SIG-M5 treated with dmso at 0.1 percent for 504 hours (cell line): ENCODE measurements around the gene ANKMY2.

Experiments used
- DNase-seq: peaks from one replicate; lab custom pipeline; 2025; ENCODE audit not compliant: unreplicated experiment; lab: John Stamatoyannopoulos, UW

The ANKMY2 gene

DNA sequence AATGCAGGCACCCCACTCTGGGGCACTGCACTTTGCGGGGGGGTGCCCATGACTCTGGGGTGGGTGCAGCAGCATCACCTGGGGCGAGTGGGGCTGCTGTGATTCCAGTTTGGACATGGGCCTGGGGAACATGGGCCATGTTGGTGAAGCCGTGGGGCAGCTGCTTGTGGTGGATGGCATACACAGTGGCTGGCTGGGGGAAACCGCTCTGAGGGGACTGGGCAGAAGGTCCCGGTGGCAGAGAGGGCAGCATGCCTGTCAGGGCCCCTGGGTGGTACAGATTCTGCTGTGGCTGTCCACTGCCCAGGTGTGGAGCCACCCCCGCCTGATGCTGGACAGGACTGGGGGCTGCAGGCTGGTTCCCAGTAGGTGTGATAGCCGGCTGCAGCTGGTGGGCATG is 61.7 kb downstream of the ANKMY2 start:
- DNase-seq, result no peak

DNA sequence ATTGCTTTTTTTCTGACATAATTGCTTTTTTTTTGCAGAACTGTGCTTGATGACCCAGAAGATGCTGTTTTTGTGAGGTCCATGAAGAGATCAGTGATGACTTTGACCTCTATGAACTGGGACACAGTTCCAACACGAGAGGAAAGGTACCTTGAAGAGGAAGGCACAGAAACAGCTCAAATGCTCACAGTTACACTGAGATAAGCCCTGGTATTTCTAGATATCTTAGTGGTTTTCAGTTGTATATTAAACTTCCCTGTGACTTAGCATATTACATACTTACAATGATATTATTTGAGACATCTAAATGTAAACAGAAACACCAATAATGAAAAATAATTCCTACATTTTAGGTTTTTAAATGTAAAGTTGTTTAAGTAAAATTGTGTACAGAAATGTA is 64.3 kb downstream of the ANKMY2 start:
- DNase-seq, result no peak

DNA sequence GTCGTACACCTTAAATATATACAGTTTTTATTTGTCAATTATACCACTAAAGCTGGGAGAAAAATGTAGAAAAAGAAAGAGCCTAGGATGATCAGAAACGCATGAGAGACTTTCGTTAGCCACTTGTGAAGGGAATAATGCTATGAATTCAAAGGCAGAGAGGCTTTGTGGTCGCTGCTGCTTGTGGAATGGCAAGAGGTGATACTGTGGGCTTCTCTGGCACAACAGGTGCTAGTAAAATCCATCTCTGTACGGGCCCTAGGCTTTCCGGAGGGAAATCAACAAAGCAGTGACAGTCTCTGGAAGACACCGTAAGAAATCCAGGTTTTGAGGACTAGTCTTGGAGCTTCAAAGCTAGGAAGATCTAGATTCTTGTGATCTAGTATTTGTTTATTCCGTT is 66.3 kb downstream of the ANKMY2 start:
- DNase-seq, result no peak

DNA sequence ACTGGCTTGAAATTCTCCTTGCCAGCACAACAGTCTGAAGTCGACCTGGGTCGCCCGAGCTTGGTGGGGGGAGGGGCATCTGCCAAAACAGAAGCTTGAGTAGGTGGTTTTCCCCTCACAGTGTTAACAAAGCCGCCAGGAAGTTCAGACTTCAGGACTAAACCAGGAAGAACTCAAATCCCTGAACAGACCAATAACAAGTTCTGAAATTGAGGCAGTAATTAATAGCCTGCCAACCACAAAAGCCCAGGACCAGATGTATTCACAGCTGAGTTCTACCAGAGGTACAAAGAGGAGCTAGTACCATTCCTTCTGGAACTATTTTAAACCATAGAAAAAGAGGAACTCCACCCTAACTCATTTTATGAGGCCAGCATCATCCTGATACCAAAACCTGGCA is 73.6 kb downstream of the ANKMY2 start:
- DNase-seq, result no peak

DNA sequence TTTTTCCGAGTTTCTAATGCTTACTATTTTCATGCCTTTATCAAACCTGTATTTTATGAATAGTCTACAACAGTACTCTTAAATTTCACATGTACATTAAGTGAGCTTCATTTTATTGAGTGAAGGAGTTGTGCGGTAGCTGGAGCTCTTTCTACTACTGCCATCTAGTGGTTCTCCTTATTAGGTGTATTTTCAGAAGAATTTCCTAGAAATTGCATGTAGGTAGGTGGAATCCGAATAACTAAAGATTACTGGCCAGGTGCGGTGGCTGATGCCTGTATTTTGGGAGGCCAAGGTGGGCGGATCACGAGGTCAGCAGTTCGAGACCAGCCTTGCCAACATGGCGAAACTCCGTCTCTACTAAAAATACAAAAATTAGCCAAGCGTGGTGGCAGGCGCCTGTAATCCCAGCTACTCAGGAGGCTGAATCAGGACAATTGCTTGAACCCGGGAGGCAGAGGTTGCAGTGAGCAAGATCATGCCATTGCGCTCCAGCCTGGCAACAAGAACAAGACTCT is 80.6 kb downstream of the ANKMY2 start:
- peak; percentile 72 for DNase-seq

DNA sequence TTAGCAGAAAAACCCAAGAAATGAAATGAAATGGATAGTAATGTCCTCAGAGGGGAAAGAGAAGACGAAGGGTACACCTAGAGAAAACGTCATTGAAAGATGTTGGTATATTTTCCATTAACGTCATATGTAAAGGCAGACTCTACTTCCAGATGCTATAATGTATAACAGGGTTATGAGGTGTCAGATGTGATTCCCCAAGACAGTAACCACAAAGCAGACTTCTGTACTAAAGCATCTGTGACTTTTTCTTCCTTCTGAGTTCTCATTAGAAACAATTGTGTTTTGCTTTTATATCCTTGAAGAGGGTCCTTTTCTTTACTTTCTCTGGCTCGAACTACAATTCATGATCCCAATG is 81.6 kb downstream of the ANKMY2 start:
- DNase-seq, result no peak

DNA sequence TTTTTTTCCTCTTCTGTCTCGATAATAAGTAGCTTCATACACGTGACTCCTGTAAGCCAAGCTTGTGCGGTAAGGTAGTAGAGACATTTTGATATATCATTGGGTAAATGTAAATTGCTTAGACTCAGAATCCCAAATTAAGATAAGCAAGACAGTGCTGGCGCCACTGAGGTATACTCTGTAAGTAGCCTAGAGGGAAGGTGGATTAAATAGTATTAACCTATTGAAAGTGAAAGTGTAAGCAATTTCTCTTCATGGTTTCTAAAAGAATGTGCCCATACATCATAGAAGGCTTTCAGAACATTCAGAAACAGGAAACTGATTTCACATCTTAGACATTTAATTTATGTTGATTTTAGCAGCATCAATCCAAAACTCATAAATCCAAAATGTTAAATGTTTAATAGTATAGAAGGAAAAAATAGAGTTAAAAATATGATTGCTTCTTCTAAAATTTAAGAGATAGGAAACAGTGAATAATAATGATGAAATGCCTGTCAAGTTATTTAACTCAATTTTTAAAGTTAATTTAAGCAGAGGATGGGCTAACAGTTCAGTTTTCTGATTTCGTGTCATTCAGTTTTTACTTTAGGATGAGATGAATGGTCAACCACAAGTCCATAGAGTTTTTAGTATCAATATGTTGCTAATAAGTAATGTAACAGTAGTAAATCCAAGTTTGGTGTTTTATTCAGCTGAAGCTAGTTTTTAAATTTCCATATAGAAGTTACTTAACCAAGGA is 82.1 kb downstream of the ANKMY2 start:
- DNase-seq, result no peak

DNA sequence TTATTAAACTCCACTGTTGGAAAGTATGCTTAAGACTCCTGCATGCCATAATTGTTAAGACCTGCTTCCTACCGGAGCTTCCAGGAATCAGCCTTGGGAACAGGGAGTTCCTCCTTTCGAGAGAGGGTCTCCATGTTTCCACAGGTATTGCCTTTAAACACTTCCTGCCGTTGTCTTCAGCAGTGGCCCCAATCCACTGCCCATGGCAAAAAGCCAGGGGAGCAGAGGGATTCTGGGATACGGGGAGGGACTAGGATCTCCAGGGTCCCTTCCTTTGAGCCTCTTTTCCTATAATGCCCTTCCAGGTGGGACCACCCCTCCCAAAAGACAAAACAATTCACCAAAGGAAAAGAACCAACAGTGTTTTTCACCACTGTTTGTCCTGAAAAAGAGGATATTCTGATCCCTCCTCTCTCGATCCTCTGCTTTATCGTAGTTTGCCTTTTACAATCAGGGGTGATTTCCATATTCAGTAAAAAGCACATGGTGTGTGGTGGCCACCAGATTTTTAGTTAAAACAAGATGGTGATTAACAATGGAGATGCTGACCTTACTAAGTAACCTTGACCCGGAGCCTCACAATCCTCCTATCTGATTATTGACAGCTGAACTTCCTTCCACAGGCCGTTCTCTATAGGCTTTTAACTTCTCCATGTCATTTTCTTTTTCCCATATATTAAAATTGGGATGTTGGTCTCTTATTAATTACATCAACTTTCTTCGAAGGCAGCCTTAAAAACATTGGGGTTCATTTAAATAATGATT is 82.9 kb downstream of the ANKMY2 start:
- DNase-seq, result no peak

DNA sequence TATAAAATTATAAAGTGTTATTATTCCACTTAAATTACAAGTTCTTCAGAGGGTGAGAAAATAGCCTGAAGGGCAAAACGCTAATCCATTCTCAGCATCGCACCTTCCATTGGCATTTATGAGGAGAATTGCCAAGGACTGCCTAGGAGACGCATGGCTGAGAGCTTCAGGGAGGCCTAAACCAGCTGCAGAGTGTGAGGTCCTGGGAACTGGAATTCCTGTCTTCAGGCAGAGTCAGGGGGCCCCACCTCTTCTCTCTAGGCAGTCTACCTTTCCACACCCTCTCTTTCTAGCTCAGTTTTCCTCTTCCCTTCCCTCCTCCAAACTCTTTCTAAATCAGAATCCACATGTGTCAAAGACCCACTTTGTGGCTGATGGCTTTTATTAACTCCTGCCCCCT is 83.6 kb downstream of the ANKMY2 start:
- no peak for DNase-seq

DNA sequence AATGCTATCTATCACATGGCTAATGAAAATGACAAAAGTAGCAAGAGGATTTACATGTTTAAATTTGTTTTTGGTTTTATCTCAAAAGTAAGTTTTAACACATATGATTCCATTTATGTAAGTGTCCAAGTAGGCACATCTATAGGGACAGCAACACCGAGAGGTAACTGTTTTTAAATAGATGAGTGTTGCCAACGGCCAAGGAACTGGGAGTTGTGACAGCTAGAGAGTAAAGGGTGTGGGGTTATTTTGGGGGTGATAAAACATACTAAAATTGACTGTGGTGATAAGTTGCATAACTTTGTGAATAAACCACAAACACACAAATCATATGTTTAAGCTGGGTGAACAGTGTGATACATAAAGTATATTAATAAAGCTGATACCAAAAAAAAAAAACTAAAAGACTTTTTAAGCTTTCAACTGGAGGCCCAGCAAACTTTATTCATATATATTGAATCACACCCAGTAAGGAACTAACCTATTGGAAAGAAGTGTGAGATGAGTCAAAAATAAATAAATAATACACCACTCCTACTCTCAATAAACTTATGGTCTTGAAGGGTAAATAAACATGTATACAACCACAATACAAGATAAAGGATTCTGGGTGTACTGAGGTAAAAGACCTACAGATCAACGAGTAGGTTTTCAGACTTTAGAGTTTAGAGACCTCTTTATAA is 85.9 kb downstream of the ANKMY2 start:
- no peak for DNase-seq

DNA sequence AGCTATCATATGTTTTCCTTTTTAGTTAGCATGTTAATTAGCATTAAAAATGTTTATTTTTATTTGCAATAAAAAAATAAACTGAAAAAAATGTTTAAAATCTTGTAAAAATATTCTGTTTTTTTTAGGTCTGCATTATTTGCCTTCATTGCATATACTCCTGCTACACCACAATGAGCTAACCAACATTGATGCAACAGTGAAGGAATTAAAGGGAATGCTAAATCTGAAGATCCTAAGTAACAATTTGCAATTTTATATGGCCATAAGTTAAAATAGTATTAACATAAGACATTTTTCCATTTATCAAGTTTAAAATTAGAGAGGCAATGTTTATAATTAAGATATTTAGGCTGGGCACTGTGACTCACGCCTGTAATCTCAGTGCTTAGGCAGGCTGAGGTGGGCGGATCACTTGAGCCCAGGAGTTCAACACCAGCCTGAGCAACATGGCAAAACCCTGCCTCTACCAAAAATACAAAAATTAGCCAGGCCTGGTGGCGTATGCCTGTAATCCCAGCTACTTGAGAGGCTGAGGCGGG is 86.7 kb downstream of the ANKMY2 start:
- DNase-seq, result no peak

DNA sequence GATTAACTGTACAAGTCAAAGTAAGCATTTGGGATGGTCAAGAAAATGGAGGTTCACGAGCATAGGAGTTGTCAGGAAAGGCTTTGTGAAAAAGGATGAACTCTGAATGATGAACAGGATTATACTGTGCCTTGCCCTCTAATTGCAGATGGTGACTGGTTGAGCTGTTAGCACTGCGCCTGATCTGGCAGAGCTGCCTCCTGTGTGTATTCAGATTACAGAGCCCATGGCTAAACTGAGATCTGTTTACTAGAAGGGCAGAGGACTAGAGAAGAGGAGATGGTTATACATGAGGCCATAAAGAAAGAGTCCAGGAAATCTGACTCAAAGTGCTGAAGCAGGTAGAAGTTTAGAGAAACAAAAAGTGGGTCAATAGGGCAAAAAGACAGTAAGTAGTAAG is 89.2 kb downstream of the ANKMY2 start:
- no peak for DNase-seq

DNA sequence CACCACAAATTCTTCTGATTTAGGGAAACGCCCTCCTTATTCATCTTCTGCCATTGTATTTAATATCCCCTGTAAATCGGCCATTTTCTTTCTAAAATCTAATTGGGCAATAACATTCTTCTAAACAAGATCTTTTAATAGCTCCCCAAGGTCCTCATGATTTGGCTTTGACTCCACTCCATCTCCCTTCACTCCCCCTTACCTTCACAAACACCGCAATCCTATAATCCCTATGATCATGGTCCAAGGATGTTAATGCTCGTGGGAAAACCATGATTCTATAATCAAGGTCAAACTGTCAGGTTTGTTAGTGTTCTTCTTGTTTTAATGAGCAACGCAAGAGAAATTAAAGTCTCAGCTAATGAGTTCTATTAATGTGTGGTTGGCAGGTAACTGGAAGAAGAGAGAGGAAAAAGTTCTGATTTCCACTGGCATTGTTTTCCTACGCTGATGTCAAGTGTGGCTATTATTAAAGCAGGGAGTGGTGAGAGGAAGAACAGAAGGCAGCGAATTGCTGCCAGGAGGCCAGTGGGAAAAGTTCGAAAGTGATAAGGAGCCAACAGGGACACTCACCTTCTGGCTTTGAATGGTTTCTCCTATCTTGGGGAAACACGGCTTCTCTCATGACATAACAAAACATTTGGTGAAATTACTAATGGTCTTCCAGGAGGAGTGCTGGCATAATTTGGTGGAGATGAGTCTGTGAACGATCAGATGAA is 90.9 kb downstream of the ANKMY2 start:
- DNase-seq, result no peak

DNA sequence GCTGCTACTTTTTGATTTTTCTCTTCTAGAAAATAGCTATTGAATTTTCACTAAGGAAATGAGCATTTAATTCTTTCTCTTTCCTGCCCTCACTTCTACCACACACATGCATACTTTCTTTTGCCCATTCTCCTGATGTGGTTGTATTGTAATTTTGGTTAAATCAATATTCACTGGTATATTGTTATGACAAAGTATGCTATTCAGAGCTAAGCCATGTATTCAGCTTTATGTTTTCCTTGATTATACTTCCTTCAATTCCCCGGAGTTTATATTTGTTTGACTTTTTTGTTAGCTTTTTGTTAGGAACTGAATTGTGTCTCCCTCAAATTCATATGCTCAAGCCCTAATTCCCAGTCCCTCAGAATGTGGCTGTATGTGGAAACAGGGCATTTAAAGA is 94.9 kb downstream of the ANKMY2 start:
- DNase-seq, result no peak
